G401 (cell line): ENCODE data around the gene ZNF281. TPM values are rescaled to one million over a fixed set of nuclear protein-coding genes. Genes with fewer than 3 reads are reported as not detected.
"Not testable (repeated sequence)": the region's sequence is repeated elsewhere in the genome, so short reads cannot be mapped to it uniquely, and the experiment has no call there.

ENCODE experiments used
- DNase-seq: peaks from one replicate; pipeline ENCODE4 v3.0.0-alpha.2; 2015; ENCODE audit warnings: low spot score
- in situ Hi-C: cut with HindIII; loops from 2 replicates; pipeline ENCODE4 v1.10.0; 2016; ENCODE audit warnings: low sequenced_read_pairs, mixed read lengths
- total RNA-seq: library from RNA; depleted of rRNA; stranded (reverse); fragments of >200 nt; shearing (Covaris generic); gene quantifications from 2 replicates; pipeline ENCODE4 v1.2.3, GENCODE V29; 2014

The ZNF281 gene
- total RNA-seq, 1 experiment from 2014 or later = 20.5 TPM

DNA sequence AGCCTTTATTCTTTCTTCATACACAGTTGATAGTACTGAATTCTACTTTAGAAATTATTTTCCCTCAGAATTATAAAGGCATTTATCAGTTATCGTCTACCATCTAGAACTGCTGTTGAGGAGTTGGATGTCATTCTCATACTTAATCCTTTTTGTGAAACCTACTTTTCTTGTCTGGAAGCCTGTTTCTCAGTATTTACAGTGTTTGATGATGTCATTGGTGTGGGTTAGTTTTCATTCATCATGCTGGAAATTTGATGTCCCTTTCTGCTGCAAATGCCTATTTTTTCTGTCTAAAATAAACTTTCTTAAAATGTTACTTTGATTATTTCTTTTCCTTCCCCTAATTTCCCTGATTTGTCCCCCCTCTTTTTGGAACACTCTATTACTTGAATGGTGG, 22.8 kb upstream of the ZNF281 start:
- in situ Hi-C loops = no loop called here
- DNase-seq = no peak

DNA sequence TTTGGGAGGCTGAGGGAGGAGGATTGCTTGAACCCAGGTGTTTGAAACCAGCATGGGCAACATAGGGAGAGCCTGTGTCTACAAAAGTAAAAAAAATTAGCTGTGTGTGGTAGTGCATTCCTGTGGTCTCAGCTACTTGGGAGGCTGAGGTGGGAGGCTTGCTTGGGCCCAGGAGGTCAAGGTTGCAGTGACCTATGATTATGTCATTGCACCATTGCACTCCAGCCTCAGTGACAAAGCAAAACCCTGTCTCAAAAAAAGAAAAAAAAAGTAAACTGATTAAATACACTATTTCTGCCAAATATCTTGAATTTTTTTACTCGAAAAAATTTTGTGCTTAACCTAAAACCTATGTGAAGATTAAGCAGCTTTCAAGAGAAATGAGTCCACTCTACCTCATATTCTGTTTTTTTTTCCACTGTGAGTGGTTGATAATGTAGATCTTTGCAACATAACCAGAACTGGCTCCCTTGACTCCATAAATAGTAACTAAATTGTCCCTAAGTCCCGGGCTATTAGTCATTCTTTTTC, 19.4 kb upstream of the ZNF281 start:
- DNase-seq = no peak
- in situ Hi-C loops = no loop called here

DNA sequence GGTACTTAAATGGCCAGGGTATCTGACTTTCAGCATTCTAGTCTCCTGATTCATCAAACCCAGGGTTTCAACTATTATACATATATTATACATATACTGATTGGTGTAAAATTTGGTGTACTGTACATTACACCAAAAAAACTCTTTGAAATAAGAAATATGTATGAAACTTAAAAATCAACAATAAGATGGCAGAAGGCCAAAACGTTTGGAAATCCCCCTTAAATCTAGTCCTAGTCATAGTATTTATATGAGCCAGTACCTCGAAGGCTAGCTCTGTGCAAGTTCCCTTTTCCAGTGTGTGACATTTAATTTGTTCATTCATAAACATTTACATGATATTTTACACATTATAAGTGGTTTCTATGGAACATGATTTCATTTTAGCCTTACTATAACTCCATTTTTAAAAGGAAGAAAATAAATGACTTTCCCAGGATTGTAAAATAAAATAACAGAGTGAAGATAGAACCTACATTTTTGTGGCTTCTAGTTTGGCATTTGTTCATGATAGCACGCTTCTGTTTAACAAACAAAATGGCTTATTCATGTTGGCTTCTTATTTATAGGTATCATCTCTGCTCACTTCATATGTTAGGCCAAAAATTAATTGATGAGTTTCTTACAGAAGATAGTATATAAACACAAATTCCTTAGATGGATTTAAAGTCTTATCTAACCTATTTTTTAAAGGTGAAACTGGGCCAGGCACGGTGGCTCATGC, 18.8 kb upstream of the ZNF281 start:
- in situ Hi-C loops = no loop called here
- no peak for DNase-seq

DNA sequence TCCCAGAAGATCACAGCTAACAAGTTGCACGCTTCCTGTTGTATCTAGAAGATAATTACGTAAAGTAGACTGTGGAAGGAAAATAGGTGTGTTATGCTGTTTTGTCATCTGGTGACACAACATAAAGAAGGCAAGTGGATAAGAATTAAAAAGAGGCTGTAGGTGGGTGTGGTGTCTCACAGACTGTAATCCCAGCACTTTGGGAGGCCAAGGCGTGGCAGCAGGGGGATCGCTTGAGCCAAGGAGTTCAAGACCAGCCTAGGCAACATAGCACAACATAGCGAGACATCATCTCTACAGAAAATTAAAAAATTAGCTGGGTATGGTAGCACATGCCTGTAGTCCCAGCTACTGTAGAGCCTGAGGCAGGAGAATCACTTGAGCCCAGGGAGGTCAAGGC, 17.9 kb upstream of the ZNF281 start:
- in situ Hi-C loops = no loop called here
- DNase-seq = no peak

DNA sequence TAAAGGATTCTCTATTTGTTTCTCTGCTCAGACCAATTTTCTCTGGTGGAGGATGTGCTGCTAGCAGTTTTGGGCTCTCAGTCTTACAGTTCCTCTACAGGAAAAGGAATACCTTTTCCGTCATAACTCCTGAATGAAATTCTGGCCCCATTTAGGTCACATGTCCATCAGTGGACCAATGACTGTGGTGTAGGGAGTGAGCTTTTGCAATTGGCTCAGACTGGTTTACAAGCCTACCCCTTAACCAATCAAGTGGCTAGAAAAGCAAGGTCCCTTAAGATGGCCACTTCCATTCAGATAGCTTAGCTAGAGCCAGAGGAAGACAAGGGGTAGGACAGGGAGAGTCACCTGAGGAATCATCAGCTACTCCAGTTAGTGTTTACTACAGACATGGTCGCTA, 16.4 kb upstream of the ZNF281 start:
- DNase-seq = no peak
- in situ Hi-C loops = no loop called here

DNA sequence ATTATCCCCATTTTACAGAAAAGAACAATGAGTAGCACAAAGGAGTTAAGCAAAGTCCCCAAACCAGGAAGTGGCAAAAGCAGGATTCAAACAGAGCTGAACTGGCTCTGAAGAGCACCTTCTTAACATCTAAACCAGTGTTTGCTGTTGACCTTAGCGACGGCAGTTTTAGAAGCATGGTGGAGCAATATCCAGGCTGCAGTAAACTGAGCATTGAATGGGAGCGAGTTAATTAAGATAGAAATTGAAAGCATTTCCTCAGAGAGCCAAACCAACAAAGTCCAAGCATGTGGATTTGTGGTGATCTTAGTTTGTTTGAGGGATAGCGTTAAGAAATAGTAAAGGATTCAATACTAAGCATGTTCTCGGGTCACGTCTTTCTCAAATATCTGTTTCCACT, 13.4 kb upstream of the ZNF281 start:
- DNase-seq = no peak
- in situ Hi-C loops = no loop called here

DNA sequence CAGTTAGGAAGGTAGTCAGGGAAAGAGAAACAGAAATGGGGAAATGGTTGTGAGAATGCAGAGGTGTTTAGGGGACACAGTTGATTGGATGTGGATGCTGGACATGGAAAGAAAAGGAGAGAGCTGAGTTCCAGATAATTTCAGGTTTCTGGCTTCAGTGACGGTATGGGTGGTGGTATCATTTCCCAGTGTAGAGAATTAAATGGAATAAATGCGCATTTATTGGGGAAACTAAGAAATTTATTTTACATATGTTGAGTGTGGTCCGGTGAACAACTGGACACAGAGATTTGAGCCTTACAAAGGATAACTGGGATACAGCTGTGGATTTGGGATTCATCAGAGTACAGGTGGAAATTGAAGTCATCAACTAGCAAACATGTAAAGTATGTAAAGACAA, 12.4 kb upstream of the ZNF281 start:
- no peak for DNase-seq
- in situ Hi-C loops = no loop called here

DNA sequence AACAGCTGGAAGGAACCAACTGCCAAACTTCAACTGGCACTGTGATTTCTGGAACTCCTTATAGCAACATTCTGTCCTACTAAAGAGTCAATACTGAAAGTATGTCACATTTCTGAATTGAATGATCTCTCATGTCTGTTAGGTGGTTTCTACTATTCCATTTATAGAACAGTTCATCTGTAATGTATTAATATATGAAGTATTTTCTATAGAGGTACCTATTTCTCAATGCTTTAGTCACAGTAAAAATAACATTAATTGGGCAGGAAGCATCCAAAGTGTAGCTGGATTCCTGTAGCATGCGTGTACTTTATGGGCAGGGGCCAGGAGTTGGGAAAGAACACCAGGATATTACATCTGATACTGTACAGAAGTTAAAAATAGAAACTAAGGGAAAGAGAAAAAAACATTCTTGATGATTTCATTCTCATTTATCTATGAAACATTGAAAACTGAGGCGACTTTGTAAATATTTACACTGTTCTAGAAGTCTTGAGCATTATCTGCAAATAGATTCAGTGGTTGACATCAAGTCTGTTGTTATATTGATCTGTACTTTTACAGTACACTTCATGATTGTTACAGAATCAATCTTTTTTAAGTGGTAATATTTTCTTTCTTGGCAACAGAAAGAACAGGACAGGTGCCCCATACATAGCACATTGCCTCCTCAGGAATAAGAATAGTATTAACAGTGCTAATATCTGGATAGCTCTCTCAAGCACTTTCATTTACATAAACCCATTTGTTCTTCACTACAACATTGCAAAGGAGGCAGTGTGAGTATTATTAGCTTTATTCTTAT, 6.2 kb upstream of the ZNF281 start:
- in situ Hi-C loops = no loop called here
- DNase-seq = no peak

DNA sequence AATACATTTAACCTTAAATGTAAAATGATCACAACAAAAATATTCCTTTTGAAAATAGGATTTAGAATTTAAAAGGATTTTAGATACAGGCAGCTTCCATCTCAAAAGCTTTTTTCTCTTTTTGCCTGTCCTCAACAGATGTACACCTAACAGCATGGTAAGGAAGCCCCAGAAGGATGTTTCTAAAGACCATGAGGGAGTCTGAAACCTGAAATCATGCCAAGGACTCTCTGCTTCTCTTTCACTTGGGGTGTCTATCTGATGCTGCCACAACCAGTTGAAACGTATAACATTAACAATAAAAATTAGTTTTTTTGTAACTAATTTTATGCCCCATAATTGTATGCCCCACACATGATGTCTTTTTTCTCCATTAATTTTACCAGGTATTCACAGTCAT, 5.4 kb upstream of the ZNF281 start:
- in situ Hi-C loops = no loop called here

DNA sequence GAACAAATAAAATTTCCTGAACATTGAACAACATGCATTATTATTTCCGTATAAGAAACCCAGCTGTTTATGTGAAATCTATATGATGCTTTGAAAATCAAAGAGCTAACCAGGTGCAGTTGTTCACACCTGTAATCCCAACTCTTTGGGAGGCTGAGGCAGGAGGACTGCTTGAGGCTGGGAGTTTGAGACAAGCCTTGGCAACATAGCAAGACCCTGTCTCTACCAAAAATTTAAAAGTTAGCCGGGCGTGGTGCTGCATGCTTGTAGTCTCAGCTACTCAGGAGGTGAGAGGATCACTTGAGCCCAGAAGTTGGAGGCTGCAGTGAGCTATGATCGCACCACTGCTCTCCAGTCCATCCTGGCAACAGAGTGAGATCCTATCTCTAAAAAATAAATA, 4.8 kb upstream of the ZNF281 start:
- in situ Hi-C loops = no loop called here
- DNase-seq = no peak

More for the DNA sequence above, 5.4 kb upstream of the ZNF281 start:
- DNase-seq = no peak

DNA sequence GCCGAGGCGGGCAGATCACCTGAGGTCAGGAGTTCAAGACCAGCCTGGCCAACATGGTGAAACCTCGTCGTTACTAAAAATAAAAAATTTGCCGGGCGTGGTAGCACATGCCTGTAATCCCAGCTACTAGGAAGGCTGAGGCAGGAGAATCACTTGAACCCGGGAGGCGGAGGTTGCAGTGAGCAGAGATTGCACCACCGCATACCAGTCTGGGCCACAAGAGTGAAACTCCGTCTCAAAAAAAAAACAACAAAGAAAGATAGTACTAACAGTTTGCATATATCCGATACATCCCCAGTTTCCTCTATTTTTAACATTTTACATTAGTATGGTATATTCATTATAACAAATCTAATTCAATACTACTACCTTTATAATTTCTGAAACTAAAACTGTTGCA, 3.9 kb upstream of the ZNF281 start:
- DNase-seq, in situ Hi-C loops: not testable (repeated sequence)

DNA sequence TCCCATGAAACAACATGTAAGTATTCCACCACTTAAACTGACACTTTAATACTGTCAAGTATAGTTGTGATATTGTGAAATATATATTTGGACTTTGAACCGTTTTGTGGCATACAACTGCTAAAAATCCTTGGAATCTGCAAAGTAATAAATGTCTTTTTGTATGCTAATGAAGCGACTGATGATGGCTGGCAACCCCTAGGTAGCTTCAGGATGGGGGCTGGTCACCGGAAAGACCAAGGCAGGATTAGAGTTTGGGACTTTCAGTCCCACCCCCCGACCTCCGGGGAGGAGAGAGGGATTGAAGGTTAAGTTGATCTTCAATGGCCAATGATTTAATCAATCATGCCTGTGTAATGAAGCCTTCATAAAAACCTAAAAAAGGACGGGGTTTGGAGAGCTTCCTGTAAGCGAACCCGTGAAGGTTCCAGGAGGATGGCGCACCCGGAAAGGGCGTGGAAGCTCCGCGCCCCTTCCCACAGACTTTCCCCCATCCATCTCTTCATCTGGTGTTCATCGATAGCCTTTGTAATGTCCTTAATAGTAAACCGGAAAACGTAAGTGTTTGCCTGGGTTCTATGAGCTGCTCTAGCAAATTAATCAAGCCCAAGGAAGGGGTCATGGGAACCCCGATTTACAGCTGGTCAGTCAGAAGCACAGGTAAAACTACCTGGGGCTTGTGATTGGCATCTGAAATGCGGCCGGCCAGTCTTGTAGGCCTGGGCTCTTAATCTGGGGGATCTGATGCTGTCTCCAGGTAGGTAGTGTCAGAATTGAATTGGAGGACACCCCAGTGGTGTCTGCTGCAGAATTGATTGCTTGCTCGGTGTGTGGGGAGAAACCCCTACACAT, 1.8 kb upstream of the ZNF281 start:
- in situ Hi-C loops = no loop called here
- DNase-seq = no peak

DNA sequence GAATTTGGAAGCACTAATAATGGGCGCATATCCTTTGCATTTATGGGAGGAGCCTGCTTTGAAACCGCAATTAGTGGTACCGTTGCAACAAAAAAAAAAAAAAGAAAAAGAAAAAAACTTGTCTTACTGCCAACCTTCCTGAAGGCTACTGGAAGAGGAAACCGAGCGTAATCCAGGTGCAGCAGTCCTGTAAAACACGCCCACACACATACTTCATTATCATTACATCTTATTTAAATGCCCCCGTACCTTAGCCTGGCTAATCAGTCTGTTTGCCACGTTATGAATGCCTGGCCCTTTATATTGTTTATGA, 686 bp upstream of the ZNF281 start:
- DNase-seq = peak; percentile 59
- in situ Hi-C loops = no loop called here

DNA sequence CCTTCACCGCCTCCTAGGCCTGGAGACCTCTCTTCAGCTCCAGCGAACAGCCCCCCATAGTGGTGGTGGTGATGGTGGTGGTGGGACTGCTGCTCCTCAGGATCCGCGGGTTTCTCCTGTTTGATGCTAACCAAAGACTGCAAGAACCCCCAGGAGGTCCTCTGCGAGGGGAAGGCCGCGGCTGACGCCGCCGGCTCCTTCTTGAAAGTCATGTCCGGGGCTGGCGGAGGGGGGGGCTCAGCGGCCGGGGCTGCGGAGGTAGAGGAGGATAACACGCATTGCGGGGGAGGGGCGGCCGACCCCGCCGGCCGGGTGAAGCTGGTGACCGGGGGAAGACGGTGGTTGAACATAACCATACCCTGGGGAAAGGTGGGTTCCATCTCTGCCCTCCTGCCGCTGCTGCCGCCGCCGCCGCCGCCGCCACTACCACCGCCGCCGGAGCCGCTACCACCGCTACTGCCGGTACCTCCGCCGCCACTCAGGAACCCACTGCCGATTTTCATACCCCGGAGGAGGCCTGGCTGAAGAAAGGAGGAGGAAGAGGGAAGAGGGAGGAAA, 554 bp downstream of the ZNF281 start:
- DNase-seq = no peak
- in situ Hi-C loops = no loop called here

DNA sequence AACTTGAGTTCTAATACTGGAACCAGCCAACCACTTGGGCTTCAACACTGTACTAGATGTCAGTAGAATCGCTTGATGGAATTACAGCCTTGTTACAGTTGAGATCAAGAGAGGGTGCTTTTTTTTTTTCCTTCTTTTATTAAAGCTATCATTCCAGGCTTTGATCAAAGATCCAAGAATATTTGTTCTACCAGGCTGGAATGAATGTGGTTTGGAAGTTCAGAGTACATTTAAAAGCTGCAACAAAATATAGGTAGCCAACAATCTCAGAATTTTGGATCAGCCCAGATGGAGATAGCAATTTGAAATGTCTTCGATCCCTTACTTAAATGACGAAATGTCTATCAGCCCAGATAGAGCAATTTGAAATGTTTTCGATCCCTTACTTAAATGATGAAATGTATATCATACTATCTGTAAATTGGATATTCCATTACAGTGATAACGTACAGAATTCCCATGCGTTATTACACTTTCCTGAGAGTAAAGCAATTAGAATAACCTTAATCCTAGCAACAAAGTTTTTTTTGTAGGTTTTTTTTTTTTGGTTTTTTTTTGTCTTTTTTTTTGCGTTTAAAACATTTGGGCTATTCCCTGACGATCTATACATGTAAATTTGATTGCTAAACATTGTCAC, 3.6 kb downstream of the ZNF281 start:
- DNase-seq = no peak
- in situ Hi-C loops = no loop called here

DNA sequence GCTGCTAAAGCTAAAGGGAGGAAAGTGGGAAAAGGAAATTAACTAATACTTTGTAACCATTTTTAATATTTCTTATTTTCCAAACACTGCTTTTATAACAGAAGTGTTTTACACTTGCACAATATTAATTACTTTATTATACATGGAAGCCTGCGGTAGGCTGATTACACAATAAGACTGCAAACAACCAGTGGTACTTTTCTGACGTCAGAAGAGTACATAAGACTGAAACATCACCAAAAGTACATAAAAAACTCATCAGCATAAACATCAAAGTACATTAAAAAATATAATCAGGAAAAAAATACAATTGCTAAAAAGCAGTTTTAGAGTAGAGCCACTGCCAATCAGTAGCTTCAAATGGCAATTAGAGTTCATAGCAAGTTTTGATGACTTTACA, 4.6 kb downstream of the ZNF281 start:
- no peak for DNase-seq
- in situ Hi-C loops = no loop called here

DNA sequence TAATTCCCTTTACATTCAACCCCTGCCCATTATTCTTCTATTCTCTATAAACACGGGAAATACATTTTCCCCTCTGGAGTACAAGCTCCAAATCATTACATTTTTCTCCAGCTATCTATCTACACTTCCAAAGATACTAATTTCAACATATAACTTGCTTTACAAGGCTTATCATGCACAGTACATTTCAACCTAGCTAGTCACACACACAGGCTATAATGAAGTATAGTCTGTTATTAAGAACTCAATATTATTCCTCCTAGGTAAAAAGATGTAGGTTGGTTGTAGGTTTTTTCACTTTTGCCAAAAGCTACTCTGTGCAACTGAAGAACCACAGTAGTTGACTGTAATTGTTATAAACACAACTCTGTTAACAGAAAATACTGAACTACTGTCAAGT, 8.1 kb downstream of the ZNF281 start:
- in situ Hi-C loops = no loop called here
- DNase-seq = no peak

DNA sequence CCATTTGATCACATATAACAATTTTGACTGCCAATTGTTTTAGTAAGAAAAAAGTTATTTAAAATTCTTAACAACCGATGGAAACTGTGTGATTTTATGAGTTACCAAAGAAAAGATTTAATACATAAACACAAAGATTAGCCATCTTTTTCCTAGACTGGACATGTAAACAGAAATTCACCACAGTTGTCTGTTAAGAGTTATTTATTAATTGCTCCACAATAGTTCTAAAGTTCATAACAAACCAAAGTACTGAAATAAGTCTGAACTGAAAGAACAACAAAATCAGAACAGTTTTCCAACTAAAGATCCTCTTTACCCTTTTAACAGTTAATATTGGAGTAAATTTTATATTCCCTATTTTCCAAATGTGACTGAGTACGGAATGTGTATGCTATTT, 8.6 kb downstream of the ZNF281 start:
- DNase-seq = no peak
- in situ Hi-C loops = no loop called here

DNA sequence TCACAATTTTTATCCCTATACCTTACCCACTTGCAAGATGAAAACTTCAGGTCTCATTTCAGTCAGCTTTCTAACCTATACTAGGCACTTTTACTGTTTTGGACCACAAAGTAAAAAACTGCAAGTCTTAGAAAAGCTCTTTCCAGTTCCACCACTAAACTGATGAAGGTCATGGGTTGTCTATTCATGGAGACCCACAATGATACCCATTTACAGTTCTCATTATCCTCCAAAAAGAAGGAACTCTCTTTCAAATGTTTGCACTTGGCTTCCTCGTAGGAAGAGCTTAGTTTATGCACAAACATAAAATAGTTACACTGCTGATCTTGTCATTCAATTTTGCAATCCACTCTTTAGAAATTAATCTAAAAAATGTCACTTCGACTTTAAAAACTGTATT, 9.3 kb downstream of the ZNF281 start:
- DNase-seq = no peak

More for the DNA sequence above, 9.3 kb downstream of the ZNF281 start:
- in situ Hi-C loops = no loop called here
